ENCODE data around the gene EYS.

The EYS gene

GRCh38 chr6:63799813-63800212 lies 1907.2 kb downstream of the EYS start:
- H3K4me2 ChIP-seq (ENCODE audit: low read length): no peak overlapping the region
- H3K9ac ChIP-seq: no peak overlapping the region
- no peak overlapping the region for H3K27ac ChIP-seq
- no peaks in the 10 kb centered on the region for H3K79me2 ChIP-seq
- H3K9me3 ChIP-seq (ENCODE audit: control insufficient read depth, low read length): no peaks in the 10 kb centered on the region
- H3K4me1 ChIP-seq: no peaks in the 10 kb centered on the region
- no peak overlapping the region for H3K4me3 ChIP-seq (ENCODE audit: low read depth, low read length)
- no peak for TF ChIP-seq CTCF (IDR thresholded peaks at IDR 0.05)
- H3K27me3 ChIP-seq (ENCODE audit: control insufficient read depth, insufficient read depth, low read length): no peaks in the 10 kb centered on the region
- no peaks in the 10 kb centered on the region for H3K36me3 ChIP-seq (ENCODE audit: control insufficient read depth, insufficient read depth, low read length)
- H2AFZ ChIP-seq: no peak overlapping the region

DNA sequence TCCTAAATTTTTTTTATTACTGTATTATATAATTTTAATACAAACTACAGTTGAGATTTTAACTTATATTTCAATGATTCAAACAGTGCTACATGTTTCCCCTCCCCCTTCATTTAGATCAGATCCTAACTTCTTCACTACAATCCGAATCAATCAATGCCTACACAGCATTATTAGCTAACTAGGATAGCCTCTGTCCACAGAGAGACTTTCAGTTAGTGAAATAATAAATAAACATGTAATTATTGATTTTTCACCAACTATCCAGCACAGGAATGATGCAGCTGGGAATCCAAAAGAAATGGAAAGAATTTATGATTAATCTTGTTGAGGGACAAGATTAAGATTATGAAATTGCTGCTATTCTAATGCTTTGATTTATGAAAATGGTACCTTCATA lies 1907.7 kb downstream of the EYS start:
- Histone ChIP-seq H3K9me3 (ENCODE audit: control insufficient read depth, low read length) (no peaks in the 10 kb centered on the region), H3K4me3 (ENCODE audit: low read depth, low read length) (no peak overlapping the region), H2AFZ (no peak overlapping the region), H3K79me2 (no peaks in the 10 kb centered on the region), H3K27ac (no peak overlapping the region), H3K27me3 (ENCODE audit: control insufficient read depth, insufficient read depth, low read length) (no peaks in the 10 kb centered on the region), H3K36me3 (ENCODE audit: control insufficient read depth, insufficient read depth, low read length) (no peaks in the 10 kb centered on the region), H3K9ac (no peak overlapping the region), H3K4me1 (no peaks in the 10 kb centered on the region), H3K4me2 (ENCODE audit: low read length) (no peak overlapping the region)
- TF ChIP-seq CTCF (IDR thresholded peaks at IDR 0.05): no peak

GRCh38 chr6:63798378-63798777 lies 1908.6 kb downstream of the EYS start:
- Histone ChIP-seq H3K9ac (no peak overlapping the region), H3K4me3 (ENCODE audit: low read depth, low read length) (no peak overlapping the region)

DNA sequence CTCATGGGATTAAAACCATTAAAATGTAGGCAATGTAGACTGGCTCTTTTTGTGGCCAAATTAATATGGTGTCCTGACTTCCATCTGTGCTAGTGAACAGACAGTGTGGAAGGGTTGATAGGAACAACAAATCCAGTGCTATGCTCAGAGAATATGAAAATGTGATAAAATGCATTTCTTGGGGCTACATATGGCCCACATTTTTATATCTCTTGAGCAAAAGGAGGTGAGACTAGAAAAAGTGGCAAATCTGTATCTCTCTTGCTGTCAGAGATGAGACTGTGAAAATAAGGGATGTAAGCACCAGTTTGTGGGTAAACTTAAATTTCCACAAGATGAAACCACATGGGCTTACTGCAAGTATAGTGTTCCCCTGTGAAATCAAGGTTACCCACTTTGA lies 1909.3 kb downstream of the EYS start:
- H3K4me1 ChIP-seq: no peaks in the 10 kb centered on the region
- no peaks in the 10 kb centered on the region for H3K9me3 ChIP-seq (ENCODE audit: control insufficient read depth, low read length)
- H3K79me2 ChIP-seq: no peaks in the 10 kb centered on the region
- no peak for TF ChIP-seq CTCF (IDR thresholded peaks at IDR 0.05)
- H3K4me2 ChIP-seq (ENCODE audit: low read length): no peak overlapping the region
- H3K36me3 ChIP-seq (ENCODE audit: control insufficient read depth, insufficient read depth, low read length): no peaks in the 10 kb centered on the region
- H3K9ac ChIP-seq: no peak overlapping the region
- H3K27me3 ChIP-seq (ENCODE audit: control insufficient read depth, insufficient read depth, low read length): no peaks in the 10 kb centered on the region
- no peak overlapping the region for H2AFZ ChIP-seq
- H3K27ac ChIP-seq: no peak overlapping the region
- H3K4me3 ChIP-seq (ENCODE audit: low read depth, low read length): no peak overlapping the region

More at GRCh38 chr6:63798378-63798777, 1908.6 kb downstream of the EYS start:
- Histone ChIP-seq H2AFZ (no peak overlapping the region), H3K9me3 (ENCODE audit: control insufficient read depth, low read length) (no peaks in the 10 kb centered on the region), H3K4me1 (no peaks in the 10 kb centered on the region), H3K4me2 (ENCODE audit: low read length) (no peak overlapping the region), H3K36me3 (ENCODE audit: control insufficient read depth, insufficient read depth, low read length) (no peaks in the 10 kb centered on the region), H3K79me2 (no peaks in the 10 kb centered on the region), H3K27me3 (ENCODE audit: control insufficient read depth, insufficient read depth, low read length) (no peaks in the 10 kb centered on the region), H3K27ac (no peak overlapping the region)
- TF ChIP-seq CTCF (IDR thresholded peaks at IDR 0.05): no peak

DNA sequence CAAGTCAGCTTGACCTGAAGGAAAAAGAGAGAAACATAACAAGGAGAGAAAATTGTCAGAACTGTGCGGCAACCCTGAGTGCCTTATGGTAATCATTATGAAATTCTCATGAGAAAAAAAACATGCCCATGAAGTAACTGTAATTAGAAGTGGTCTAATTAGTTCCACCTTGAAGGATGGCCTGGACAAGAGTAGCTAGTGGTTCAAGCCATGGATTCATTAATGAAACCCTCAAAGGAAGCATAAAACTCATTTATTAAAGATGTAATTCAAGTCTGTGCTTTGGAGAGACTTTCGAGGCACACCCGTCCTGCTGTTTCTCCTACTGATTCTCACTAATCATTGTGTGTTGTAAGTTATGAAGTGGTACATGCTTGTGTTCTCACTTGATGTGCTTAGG lies 1911.2 kb downstream of the EYS start:
- Histone ChIP-seq H3K4me3 (ENCODE audit: low read depth, low read length) (no peak overlapping the region), H3K27me3 (ENCODE audit: control insufficient read depth, insufficient read depth, low read length) (no peaks in the 10 kb centered on the region), H2AFZ (no peak overlapping the region), H3K36me3 (ENCODE audit: control insufficient read depth, insufficient read depth, low read length) (no peaks in the 10 kb centered on the region), H3K79me2 (no peaks in the 10 kb centered on the region), H3K9me3 (ENCODE audit: control insufficient read depth, low read length) (no peaks in the 10 kb centered on the region), H3K4me2 (ENCODE audit: low read length) (no peak overlapping the region), H3K4me1 (no peaks in the 10 kb centered on the region), H3K9ac (no peak overlapping the region), H3K27ac (no peak overlapping the region)
- no peak for TF ChIP-seq CTCF (IDR thresholded peaks at IDR 0.05)

All from parathyroid adenoma (tissue), 2 donors.